ENCODE measurements around the gene NAA60.

GRCh38 chr16:3401719-3402397 is 41.6 kb upstream of the NAA60 start:
- TF ChIP-seq POLR2A (IDR thresholded peaks at IDR 0.05) = no peak
- no peak for TF ChIP-seq CTCF (IDR thresholded peaks at IDR 0.05)

Measured in body of pancreas (tissue), 4 donors.